Measurements from ENCODE around the gene ATXN10.

ATXN10 gene

DNA sequence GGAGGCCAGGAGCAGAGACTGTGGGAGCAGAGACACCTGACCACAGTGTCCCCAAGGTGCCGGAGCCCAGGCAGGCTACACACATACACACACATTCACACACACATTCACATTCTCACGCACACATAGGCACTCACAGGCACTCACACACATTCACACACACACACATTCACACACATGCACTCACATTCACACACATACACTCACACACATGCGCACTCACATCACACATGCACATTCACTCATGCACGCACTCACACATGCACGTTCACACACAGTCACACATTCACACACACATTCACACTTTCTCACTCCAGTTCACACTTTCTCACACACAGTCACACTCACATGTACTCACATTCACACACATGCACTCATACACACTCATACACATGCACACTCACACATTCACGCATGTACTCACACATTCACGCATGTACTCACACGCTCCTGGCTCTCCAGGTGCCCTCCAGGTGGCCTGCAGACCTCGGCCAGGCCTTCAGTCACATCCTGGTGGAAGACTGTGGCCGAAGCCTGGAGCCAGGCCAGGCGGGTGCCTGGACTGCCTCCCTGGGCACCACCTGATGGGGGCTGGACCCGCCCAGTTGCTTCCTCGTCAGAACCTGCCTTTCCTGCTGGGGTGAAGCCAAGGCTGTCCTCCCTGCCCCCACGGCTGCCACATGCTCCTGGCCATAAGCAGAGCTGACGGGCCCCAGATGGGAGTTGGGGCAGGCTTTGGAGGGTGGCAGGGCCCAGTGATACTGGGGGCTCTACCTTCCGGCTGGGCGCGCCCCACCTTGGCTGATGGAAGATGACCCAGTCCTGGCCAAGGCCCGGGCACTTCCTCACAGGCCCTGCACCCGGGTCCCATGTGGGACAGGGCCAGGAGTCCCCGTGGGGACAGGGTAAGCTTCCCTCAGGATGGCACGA, 215.8 kb downstream of the ATXN10 start:
- TF ChIP-seq, protein P1, sequence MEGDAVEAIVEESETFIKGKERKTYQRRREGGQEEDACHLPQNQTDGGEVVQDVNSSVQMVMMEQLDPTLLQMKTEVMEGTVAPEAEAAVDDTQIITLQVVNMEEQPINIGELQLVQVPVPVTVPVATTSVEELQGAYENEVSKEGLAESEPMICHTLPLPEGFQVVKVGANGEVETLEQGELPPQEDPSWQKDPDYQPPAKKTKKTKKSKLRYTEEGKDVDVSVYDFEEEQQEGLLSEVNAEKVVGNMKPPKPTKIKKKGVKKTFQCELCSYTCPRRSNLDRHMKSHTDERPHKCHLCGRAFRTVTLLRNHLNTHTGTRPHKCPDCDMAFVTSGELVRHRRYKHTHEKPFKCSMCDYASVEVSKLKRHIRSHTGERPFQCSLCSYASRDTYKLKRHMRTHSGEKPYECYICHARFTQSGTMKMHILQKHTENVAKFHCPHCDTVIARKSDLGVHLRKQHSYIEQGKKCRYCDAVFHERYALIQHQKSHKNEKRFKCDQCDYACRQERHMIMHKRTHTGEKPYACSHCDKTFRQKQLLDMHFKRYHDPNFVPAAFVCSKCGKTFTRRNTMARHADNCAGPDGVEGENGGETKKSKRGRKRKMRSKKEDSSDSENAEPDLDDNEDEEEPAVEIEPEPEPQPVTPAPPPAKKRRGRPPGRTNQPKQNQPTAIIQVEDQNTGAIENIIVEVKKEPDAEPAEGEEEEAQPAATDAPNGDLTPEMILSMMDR (IDR thresholded peaks at IDR 0.05): no peak

DNA sequence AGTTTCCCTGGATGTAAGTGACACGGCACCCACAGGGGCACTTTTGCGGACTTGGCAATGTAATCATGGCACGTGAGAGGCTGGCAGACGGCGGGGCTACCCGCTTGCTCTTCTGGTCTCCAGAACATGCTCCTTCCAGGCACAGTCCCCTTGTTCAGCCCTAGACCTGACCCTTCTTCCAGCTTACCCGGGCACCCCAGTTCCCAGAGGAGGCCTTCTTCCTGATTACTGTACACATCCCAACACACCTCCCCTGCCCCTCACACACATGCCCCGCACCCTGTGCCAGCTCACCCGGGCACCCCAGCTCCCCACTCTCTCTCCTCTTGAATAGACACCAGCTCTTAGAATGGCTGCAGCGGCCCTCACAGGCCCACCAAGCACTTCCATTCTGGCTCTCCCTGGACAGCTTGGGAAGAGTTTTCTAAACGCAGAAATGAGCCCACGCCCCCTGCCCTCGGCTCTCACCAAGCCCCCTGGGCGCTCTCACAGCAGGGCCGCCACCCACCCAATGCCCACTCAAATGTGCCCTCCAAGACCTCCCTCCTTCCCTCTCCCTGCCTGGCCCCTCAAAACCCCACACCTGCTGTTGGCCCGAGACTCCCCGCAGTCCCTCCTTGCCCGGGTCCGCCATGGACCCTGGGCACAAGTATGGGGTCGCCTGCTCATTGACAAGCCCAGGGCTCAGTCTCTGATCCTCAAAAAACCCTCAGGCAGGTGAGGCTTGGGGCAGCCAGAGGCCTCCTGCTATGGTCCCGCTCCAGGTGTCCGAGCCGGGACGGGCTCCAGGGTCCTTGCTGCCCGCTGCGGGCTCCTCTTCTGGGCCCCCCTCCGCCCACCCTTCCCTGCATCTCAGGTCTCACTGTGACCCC, 216.8 kb downstream of the ATXN10 start:
- TF ChIP-seq, protein P1 (IDR thresholded peaks at IDR 0.05): no peak

DNA sequence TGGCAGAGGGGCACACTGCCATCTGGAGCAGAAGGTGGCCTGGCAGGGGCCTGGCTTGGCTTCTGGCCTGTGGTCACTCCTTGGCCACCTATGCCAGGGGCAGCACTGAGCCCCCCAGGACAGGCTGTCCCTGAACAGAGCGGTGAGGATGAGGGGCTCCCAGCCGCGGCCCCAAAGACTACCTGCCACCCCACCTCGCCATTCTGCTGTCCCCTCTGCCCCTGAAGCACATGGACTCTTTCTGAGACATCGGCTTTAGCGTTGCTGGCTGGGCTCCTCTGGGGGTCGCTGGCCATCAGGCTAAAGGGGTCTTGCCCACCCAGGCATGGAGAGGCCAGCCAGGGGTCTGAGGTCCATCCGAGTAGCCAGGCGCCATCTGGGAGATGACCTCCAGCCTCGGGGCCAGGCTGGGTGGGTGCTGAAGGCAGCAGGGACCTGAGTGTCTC, 217.5 kb downstream of the ATXN10 start:
- TF ChIP-seq, protein P1 (IDR thresholded peaks at IDR 0.05): no peak

DNA sequence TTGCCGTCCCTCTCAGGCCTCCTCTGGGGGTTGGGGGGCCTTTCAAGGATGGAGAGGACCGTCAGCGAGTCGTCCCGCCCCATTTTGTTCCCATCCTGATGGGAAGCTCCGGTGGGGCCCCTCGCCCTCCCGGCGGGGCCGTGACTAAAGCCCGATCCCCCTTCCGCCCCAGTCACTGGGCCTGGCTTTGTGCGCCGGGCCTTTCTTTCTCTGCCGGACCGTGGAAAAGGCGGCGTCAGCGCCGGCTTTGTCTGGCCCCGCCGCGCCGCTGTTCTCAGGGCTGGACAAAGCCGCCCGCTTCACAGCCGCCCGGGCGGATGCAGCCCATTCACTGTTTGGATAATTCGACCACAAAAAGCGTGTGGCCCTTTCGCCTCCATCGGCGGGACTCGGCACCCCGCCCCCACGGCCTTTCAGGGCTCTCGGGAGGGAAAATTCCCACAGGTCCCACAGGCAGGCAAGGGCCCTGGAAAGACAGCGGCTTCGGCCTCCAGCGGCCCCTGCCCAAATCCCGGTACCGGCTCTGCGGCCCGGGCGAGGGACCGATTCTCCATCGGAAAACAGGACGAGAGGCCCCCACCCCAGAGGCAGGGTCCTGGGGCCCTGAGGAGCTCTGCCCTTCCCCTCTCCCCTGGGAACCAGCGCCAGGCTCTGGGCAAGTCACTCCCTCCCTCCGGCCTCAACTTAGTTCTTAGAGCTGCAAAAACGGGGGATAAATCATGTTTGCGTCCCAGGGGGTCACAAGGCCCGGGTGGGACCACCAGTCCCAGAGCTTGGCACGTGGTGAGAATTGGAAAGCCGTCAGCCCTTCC, 218.1 kb downstream of the ATXN10 start:
- TF ChIP-seq, protein P1 (IDR thresholded peaks at IDR 0.05): no peak

DNA sequence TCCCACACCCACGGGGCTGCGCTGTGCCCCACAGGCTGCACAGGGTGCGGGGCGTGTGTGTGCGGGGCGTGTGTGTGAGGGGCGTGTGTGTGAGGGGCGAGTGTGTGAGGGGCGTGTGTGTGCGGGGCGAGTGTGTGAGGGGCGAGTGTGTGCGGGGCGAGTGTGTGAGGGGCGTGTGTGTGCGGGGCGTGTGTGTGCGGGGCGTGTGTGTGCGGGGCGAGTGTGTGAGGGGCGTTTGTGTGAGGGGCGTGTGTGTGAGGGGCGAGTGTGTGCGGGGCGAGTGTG, 218.7 kb downstream of the ATXN10 start:
- TF ChIP-seq, protein P1 (IDR thresholded peaks at IDR 0.05): no peak

DNA sequence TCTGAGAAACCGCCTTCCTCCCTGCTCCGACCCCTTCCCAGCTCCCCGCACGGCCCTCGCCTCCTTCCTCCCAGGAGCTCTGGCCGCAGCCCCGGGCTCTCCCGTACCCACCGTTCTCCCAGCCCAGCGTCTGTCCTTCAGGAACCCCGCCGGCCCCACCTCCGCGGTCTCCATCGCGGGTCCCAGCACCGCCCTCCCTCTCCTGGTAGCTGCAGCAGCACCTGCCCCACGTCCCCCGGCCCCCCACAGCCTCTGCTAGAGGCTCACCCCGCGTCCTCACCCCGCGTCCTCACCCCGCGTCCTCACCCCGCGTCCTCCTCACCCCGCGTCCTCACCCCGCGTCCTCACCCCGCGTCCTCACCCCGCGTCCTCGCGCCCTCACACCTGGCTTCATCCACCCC, 219.4 kb downstream of the ATXN10 start:
- TF ChIP-seq, protein P1 (IDR thresholded peaks at IDR 0.05): no peak

DNA sequence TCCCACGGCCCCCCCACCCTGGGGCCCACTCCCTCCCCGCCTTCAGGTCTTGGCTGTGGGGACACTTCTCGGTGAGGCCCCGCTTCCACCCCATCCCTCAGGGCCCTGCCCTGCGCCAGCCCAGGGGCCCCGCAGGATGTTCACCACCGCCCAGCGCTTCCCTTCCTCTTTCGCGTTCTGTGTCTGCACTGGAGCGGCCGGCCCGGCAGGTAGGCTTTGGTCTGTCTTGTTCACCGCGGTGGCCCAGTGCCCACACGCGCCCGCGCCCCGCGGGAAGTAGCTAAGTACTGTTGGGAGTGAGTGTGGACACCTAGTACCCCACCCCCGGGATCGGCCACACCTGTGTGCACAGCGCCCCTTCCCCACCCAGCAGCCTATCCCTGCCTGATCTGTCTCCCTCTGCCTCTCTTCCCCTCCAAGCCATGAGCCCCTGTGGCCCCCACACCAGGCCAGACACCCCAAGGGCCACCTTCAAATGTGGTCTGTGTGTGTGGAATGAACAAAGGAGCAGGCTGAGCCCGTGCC, 219.9 kb downstream of the ATXN10 start:
- TF ChIP-seq, protein P1 (IDR thresholded peaks at IDR 0.05): no peak

Measured in LNCAP (cell line).